Right lobe of liver (tissue), 6 donors: ENCODE results near the gene COL4A1. TPM values are rescaled to one million over a fixed set of nuclear protein-coding genes. Genes with fewer than 3 reads are reported as not detected.

Source experiments
- ATAC-seq, 4 donors: fragments of 200-7000 bp; cut with Tn5 transposase; one replicate each; pipeline ENCODE4 v1.9.1; 2020; ENCODE audit warnings: mild to moderate bottlenecking in 4 of 4, moderate library complexity in 4 of 4
- DNase-seq, 3 donors: peaks; one replicate each; pipeline ENCODE4 v3.0.0-alpha.2; 2020
- H3K27ac ChIP-seq, 3 donors: fragments of 200-600 bp; one replicate each; pipeline ENCODE4 v1.8.0; 2022
- H3K27me3 ChIP-seq, 2 donors: fragments of 200-600 bp; one replicate each; pipeline ENCODE4 v1.8.0; 2022
- H3K36me3 ChIP-seq, 4 donors: fragments of 200-600 bp; sonication (generic) in 1 of 4; one replicate each; pipeline versions ENCODE4 v1.5.1 to v1.8.0; 2017 to 2022; ENCODE audit warnings: control low read depth in 1 of 4
- H3K4me1 ChIP-seq, 4 donors: fragments of 200-600 bp; sonication (generic) in 1 of 4; one replicate each; pipeline versions ENCODE4 v1.5.1 to v1.8.0; 2017 to 2022; ENCODE audit warnings: control low read depth in 1 of 4
- H3K4me3 ChIP-seq, 3 donors: fragments of 200-600 bp; one replicate each; pipeline ENCODE4 v1.8.0; 2022
- H3K9me3 ChIP-seq, 4 donors: fragments of 200-600 bp; sonication (generic) in 1 of 4; one replicate each; pipeline versions ENCODE4 v1.5.1 to v1.8.0; 2017 to 2022; ENCODE audit warnings: control low read depth in 1 of 4
- CTCF ChIP-seq, 4 donors: fragments of 200-600 bp in 3 of 4; fragments of 450-650 bp in 1 of 4; IDR thresholded peaks; one replicate each; pipeline versions ENCODE4 v1.5.1 to v1.8.0; 2016 to 2022; ENCODE audit warnings: antibody characterized with exemption in 4 of 4, mild to moderate bottlenecking in 2 of 4
- POLR2A ChIP-seq: fragments of 450-650 bp; IDR thresholded peaks from one replicate; pipeline ENCODE4 v1.6.1; 2017; ENCODE audit warnings: antibody characterized with exemption, mild to moderate bottlenecking
- WGBS: methylation state at CpG from one replicate; pipeline ENCODE4 v1.1.6; 2018; ENCODE audit warnings: low coverage, low lambda C conversion rate; ENCODE audit not compliant: insufficient coverage; ENCODE audit errors: missing lambda C conversion rate; 5-methylcytosine and 5-hydroxymethylcytosine counted together
- intact Hi-C, 2 donors: fragments of 100-400 bp; cut with DNase I; formaldehyde crosslinking; loops; one replicate each; pipeline versions ENCODE4 v1.11.2 to v1.14.1; 2022
- total RNA-seq, 6 experiments: library from RNA; depleted of rRNA in 2 of 6; stranded (reverse); fragments of >200 nt in 2 of 6; fragmentation: NEBNext Ultra II Directional in 3 of 6; extraction: Animal tissue kit (Norgen Biotek cat#: 25700) in 3 of 6; gene quantifications; one replicate each; pipeline versions ENCODE4 v1.1.0 to v1.2.4, GENCODE V29; 2016 to 2023
- donor health status: DM: no; HTN: yes; CAD: no.
- donor health status: DM: no; HTN: no; CAD: no.
- donor health status: DM: no; HTN: no; CAD: no.
- donor health status: DM: no; HTN: yes; CAD: no.
- donor health status: DM: no; HTN: yes; CAD: no.

The COL4A1 gene
- total RNA-seq, 6 experiments from 2014 or later, result 8.0 to 89.8 (median 41.1) TPM

GRCh38 chr13:110124201-110124940, 182.6 kb downstream of the COL4A1 start:
- Histone ChIP-seq H3K4me1 (no peaks in the 10 kb centered on the region), H3K9me3 (no peaks in the 10 kb centered on the region), H3K27me3 (peaks cover 3 to 4% of the 10 kb centered on the region in 2 donors), H3K36me3 (no peaks in the 10 kb centered on the region), H3K4me3 (no peak overlapping the region), H3K27ac (no peak overlapping the region)
- DNase-seq, result no peak
- intact Hi-C loops, result no loop called here
- no peak for TF ChIP-seq CTCF (IDR thresholded peaks at IDR 0.05)
- TF ChIP-seq POLR2A, result no peak
- WGBS, result 68% methylated on average over 8 of the region's 14 CpGs
- ATAC-seq, result no peak

- Histone ChIP-seq H3K4me3 (no peak overlapping the region), H3K9me3 (no peaks in the 10 kb centered on the region), H3K4me1 (no peaks in the 10 kb centered on the region), H3K27me3 (peaks cover 4 to 9% of the 10 kb centered on the region in 2 donors), H3K36me3 (no peaks in the 10 kb centered on the region), H3K27ac (no peak overlapping the region)
- no peak for DNase-seq
- ATAC-seq, result no peak
- no peak for TF ChIP-seq POLR2A
- intact Hi-C loops, result no loop called here
- 72% methylated on average over 9 of the region's 19 CpGs for WGBS
These were observed 183.7 kb downstream of the COL4A1 start for GRCh38 chr13:110123041-110123809.

- TF ChIP-seq CTCF (IDR thresholded peaks at IDR 0.05) (no peak), POLR2A (no peak)
- 50% methylated on average over 6 of the region's 6 CpGs for WGBS
- Histone ChIP-seq H3K4me3 (no peak overlapping the region), H3K36me3 (no peaks in the 10 kb centered on the region), H3K4me1 (no peaks in the 10 kb centered on the region), H3K27me3 (peaks cover 4 to 9% of the 10 kb centered on the region in 2 donors), H3K9me3 (no peaks in the 10 kb centered on the region), H3K27ac (no peak overlapping the region)
- ATAC-seq (no peak), DNase-seq (no peak)
- intact Hi-C loops, result no loop called here
These were observed 185.4 kb downstream of the COL4A1 start for GRCh38 chr13:110121422-110122083.

GRCh38 chr13:110119935-110120905, 186.7 kb downstream of the COL4A1 start:
- Histone ChIP-seq H3K36me3 (no peaks in the 10 kb centered on the region), H3K27ac (no peak overlapping the region), H3K27me3 (peaks cover 4 to 9% of the 10 kb centered on the region in 2 donors), H3K4me3 (no peak overlapping the region), H3K4me1 (no peaks in the 10 kb centered on the region), H3K9me3 (no peaks in the 10 kb centered on the region)
- no peak for TF ChIP-seq CTCF (IDR thresholded peaks at IDR 0.05)
- no peak for TF ChIP-seq POLR2A
- DNase-seq, result no peak
- intact Hi-C loops, result loop anchor here in 1 of 2 donors (10.0 kb wide), 1 partner anchor 1155 kb away; no protein-coding TSS in a partner anchor
- ATAC-seq, result no peak
- 54% methylated on average over 10 of the region's 18 CpGs for WGBS
